Activated T-cell treated with anti-CD3 and anti-CD28 coated beads for 1 hour (primary cell): Measurements from ENCODE around the gene EYS.
"Not testable (repeated sequence)": the region's sequence is repeated elsewhere in the genome, so short reads cannot be mapped to it uniquely, and the experiment has no call there.

Experiments used
- DNase-seq: peaks from one replicate; pipeline ENCODE4 v3.0.0-alpha.2; 2020; ENCODE audit warnings: low read depth

The EYS gene

DNA sequence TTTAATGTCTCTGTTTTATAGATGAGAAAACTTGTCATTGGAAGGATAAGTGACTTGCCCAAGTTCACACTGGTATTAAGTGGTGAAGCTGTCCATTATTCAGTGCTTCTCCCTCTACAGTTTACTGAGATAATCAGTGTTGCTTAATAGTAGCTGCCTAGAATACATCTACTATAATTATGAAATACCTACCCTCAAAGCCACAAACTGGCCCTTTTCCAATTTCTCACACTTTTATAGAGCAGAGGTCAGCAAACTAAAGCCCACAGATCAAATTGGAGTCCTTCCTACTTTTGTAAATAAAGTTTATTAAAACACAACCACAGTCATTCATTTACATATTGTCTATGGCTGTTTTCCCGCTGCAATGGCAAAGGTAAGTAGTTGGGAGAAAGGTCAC lies 73.5 kb downstream of the EYS start:
- DNase-seq = no peak

DNA sequence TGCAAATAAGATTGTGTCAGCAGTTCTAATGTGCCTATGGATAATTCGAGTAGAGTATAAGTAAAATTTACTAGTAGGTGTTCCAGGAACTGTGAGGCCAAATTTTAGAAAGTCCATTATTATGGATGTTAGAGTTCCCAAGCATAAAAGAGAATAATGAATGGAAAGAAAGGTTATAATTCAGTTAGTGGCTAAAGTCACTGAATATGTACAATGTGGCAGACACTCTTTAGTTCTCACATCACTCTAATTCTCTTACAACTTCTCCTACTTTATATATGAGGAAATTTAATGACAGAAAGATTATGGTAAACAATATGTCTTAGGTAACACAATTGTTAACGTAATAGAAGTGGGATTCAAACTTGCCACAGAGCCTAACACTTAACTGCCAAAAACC lies 75.3 kb downstream of the EYS start:
- no peak for DNase-seq

DNA sequence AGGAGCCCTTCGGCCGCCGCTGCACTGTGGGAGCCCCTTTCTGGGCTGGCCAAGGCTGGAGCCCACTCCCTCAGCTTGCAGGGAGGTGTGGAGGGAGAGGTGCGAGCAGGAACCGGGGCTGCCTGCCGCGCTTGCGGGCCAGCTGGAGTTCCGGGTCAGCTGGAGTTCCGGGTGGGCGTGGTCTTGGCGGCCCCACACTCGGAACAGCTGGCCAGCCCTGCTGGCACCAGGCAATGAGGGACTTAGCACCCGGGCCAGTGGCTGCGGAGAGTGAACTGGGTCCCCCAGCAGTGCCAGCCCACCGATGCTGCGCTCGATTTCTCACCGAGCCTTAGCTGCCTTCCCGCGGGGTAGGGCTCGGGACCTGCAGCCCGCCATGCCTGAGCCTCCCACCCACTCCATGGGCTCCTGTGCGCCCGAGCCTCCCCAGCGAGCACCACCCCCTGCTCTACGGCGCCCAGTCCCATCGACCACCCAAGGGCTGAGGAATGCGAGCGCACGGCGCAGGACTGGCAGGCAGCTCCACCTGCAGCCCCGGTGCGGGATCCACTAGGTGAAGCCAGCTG lies 79.5 kb downstream of the EYS start:
- DNase-seq = not testable (repeated sequence)

DNA sequence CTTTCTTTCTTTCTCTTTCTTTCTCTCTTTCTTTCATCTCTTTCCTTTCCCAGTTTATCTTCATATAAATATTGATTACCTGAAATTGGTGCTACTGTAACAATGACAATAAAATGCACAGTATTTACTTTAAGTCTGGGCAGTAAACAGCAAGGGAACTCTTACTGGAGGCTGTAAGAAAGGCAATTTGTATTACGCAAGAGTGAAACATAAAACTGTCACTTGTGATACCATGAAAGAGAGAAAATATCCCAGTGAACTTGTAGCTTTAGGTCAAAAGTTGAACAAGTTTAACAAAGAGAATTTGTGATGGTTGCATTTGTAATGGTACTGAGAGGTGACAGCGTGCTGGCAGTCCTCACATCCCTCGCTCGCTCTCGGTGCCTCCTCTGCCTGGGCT lies 80.0 kb downstream of the EYS start:
- no peak for DNase-seq

DNA sequence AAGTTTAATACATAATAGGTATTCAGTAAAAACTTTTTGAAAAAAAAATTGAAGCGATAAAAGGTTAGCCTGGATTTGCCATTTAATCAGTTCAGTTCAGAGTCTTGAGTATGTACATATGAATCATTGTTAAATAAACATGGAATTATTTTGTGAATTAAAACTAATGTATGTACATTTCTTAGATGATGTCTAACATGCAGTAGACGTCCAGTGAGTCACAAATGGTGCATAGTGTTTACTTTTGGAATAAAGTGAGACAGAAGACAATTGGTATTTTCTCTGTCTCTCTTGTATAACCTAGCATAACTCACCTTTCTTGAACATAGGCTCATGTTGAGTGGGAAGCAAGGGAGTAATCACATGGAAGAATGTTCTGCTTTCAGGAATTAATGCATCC lies 83.5 kb downstream of the EYS start:
- no peak for DNase-seq

DNA sequence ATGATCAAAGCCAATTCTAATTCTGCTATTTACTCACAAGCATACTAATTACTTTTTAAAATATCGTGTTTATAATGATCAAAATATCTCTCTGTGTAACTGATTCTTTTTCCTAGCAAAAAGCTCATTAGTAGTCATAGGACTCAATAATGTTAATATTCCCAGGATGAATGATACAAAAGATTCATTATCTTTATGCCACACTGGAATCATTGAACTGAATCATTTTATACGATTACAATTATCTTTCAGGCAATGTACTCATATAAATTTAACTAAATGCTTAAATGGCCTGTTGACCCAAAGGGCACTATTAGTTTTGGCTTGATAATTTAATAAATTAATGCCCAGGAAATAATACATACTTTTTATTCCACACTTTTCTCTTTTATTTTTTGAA lies 96.3 kb downstream of the EYS start:
- no peak for DNase-seq

DNA sequence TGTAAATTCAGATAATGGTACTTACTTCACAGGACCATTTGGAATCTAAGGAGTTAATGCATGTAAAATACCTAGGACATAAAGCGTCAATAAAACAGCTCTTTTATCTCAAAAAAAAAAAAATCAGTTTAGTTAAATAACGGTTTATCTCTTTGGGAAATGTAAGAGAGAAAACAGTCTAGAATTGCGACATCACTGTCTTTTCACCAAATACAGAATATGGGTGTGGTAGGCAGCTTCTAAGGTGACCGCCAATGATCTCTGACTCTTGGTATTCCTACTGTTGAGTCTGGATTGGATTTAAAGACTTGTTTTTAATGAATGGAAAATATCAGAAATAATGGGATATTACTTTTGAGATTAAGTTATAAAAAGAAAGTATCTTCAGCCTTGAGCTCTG lies 111.5 kb downstream of the EYS start:
- no peak for DNase-seq

DNA sequence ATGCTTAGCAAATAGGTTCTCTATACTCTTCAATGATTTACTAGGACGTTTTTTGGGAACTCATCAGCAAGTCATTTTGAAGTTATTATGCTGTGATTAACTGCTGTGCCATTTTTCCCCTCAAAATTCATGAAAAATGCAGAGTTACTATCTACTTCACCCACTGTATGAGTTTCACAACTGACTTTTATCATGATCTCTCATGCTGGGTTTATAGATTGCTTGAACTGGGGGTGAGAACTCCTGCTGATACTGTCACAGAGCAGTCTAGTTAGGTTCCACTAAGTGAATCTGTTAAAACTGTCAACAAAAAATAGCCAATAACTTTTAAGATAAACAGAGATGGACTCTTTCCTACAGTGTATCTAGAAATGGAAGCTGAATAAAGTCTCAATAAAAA lies 136.7 kb downstream of the EYS start:
- DNase-seq = no peak

DNA sequence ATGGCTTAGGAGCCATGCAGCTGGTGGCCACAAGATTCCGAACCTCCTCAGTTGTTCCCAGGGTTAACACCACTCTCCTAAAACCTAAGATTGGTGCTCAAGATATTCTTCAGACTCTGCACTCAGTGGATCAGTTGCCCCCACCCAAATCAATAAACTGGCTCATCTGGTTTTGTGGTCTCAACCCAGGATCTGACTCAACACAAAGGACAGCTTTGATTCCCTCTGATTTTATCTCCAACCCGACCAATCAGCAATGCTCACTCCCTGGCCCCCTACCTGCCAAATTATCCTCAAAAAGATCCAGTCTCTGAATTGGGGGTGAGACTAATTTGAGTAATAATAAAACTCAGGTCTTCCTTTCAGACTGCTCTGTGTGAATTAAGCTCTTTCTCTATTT lies 137.5 kb downstream of the EYS start:
- DNase-seq = no peak

DNA sequence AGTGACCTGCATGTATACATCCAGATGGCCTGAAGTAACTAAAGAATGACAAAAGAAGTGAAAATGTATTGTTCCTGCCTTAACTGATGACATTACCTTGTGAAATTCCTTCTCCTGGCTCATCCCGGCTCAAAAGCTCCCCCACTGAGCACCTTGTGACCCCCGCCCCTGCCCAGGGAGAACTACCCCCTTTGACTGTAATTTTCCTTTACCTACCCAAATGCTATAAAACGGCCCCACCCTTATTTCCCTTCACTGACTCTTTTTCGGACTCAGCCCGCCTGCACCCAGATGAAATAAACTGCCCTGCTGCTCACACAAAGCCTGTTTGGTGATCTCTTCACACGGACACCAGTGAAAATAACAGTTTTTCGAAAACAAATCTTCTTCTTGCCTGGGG lies 138.0 kb downstream of the EYS start:
- DNase-seq = not testable (repeated sequence)

DNA sequence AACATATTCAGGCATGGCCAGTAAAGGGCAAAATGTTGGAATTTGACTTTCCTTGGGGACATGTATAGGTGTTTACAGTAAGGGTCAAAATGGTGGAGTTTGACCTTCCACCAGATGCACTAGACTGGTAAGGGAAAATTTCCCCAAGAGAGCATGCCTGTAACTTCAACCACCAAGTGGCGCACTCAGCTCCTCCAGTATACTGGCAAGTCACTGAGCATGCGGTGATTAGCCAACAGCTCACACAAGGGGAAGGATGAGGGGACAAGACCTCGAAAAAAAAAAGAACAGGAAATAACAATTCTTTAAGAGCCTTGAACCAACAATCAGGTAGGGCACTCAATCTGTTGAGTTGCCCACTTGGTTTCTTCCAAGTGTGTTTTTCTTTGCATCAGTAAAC lies 140.9 kb downstream of the EYS start:
- no peak for DNase-seq

DNA sequence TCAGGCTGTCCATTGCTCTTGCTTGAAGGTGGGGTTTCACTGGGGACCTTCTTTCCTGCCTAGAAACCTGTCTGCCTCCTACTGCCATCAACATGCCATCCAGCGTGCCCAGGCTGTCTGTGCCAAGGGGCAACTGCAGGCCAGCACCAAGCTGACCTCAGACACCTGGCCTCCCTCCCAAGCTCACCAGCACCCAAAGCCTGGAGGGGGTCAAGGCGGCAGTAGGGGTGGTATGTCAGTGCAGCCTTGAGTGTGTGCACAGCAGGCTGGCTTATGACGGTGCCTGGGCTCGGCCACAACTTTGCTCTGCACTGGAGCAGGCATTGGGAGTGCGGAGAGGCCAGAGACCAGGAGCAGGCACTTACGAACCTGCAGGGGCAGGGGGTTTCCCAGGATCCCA lies 149.0 kb downstream of the EYS start:
- no peak for DNase-seq

DNA sequence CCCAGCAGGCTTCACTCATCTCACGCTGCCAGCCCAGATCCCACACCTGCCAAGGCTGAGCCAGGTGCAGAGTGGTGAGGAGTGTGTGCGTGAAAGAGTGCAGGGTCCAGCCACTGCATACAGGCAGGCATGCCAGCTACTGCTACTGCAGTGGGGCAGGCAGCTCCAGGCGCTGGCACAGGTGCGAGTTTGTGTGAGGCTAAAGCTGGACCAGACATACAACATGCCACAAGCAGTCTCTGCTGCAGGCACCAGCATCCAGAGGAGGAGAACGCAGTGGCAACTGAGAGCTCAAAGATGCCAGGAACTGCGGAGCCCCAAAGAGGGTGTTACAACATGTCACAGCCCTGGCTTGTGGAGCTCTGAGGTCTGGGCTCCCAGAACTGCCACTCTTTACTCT lies 149.8 kb downstream of the EYS start:
- no peak for DNase-seq

DNA sequence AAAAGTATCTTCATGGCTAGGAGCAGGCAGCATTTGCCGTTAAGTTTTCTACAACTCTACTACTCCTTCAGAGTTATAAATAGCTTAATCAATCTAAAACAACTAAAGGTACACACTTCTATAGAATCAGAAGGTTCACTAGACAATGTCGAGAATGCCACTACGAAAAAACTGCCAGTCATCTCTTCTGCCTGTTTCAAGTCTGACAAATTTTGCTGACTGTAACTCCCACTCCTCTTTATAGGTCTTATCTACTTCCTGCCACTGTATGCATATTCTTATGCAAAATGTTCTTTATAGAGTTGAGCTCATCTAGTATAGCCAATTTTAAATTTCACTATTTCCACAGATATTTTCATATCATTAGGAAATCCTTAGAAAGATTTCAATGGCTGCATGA lies 160.1 kb downstream of the EYS start:
- DNase-seq = no peak

DNA sequence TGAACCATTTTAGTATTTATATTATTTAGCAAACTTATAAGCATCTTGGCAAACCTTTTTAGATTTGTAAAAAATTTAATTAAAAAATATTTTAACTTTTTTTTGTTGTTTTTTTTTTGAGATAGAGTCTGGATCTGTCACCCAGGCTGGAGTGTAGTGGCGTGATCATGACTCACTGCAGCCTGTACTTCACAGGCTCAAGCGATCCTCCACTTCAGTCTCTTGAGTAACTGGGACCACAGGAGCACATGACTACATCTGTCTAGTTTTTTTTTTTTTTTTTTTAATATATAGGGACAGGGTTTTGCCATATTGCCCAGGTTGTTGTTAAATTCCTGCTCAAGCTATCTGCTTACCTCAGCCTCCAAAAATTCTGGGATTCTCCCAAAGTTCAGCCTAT lies 161.1 kb downstream of the EYS start:
- no peak for DNase-seq

DNA sequence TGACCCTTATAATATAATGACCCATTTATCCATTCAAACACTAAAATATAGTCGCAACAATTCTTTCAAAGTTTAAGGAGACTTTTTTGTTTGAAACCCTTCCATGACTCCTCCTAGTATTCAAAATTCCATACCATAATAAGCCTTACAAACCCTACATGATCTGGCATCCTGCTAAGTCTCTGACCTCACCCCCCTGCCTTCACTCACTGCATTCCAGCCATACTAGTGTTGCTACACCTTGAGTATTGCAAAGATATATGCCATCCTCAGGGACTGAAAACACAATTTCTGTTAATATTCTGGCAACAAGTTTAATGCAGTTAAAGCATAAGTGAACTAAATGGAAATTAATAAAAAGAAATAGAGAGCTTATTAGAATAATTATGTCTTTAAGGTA lies 168.4 kb downstream of the EYS start:
- DNase-seq = no peak

DNA sequence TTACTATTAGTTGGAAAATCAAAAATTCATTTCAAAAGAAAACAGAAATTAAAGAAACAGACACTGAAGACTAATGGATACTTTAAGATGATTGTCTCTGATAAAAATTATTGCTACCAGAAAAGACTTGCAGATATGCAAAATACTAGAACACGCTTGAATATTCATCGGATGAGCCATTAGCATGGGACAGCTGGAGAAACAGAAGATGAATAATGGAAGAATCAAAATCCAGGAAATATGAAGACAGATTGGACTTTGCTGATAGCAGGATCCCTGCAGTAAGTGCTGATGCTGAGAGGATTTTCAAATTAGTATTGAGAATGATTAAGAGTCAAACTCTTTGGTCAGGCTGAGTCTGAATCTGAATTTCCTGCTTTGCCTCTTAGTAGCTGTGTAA lies 169.4 kb downstream of the EYS start:
- no peak for DNase-seq

DNA sequence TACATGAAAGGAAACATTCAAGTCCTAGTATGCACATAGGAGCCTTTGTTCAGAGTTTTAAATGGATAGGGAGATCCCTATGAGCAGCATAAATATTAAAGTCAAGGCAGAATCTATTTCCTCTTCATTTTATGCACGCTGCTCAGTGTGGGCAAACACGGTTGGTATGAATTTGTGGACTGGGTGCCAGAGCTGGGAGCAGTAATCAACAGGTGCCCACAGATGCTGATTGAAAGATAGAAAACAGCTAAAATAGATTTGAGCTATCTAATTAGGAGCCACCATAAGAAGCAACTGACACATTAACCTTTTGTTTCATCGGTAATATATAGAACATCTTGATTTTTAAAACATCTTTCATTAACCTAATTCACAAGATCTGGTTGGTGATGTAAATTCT lies 175.5 kb downstream of the EYS start:
- no peak for DNase-seq

DNA sequence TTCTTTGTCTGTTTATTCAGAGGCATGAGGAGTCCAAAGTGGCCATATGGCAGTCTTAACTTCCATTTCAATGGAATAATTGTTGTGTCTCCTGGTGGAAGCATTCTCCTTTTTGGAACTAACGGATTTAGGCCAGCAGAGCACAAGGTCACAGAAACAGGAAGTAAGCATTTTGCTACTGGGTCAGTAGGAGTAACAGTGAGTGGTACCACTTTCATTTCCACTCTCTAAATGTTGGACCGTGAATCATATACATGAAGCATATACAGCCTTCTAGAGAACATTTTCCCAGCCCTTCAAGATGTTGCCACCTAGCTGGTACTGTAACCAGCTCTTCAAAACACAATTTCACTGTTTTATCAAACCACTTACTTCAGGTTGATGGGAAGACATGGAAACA lies 182.8 kb downstream of the EYS start:
- no peak for DNase-seq

DNA sequence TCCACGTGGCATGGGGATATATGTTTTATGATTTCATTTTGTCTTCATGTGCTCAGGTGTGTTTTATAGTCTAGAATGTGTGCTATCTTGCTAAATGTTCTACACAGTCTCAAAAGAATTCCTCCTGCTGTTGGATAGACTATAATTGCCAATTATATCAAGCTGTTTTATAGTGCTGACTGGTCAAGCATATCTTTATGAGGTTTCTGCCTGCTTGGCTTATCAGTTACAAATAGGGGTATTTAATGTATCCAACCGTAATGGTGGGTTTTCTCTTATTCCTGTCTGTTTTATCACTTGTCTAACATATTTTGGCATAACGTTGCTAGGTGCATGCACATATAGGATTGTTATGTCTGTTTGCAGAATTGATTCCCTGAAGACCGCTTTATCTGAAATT lies 201.3 kb downstream of the EYS start:
- no peak for DNase-seq

DNA sequence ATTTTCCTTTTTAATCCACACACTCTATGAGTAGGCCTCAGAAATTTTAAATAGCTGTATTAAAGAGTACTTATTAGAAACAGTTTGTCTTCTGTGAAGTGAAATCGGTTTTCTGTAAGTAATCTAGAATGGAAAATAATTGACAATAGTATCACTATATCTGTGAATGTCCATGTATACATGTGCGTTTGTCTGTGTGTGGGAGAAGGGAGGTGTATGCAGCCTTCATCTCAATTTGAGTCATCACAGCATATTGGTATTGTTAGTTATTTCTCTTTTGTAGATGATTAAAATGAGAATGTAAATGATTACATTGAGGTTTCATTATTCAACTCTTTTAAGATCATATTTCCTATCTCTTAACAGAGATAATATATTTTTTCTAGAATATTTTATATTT lies 206.0 kb downstream of the EYS start:
- DNase-seq = no peak

DNA sequence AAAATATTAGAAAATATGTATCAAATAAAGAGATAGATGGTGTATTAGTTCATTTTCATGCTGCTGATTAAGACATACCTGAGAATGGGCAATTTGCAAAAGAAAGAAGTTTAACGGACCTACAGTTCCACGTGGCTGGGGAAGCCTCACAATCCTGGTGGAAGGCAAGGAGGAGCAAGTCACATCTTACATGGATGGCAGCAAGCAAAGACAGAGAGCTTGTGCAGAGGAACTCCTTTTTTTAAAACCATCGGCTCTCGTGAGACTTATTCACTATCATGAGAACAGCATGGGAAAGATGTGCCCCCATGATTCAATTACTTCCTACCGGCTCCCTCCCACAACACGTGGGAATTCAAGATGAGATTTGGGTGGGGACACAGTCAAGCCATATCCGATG lies 223.4 kb downstream of the EYS start:
- not testable (repeated sequence) for DNase-seq

DNA sequence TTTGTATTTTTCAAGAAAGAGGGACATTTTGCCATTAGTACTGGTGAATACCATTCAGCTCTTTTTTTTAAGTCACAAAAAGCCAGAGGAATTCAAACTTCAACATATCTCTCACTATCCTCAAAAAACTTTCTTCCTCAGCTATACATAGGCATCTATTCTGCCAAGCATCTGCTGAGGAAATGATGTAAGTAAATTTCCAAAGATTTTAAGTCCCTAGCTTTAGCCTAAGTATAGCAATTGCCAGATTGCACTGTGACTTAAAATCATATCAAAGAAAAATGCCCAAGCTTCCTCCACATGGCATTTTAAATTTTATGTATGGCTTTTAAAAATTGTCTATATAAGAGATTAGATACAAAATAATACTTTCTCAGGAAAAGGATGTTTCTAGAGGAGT lies 237.4 kb downstream of the EYS start:
- DNase-seq = no peak

DNA sequence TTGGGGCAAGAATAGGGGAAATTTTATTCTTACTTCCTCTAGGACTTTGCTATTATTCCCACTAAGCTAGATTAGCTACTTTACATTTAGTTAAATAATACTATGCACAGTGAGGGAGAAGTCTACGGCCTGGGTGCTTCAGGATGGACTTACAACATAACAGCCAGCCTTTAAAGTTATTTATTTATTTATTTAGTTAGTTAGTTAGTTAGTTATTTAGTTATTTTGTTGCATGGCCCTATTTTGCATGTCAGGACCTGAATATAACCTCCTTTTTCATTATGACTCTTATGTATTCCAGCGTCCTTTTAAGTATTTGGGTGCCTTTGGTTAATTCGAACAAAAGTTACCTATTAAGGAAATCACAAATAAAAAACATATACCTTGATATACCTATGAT lies 238.7 kb downstream of the EYS start:
- DNase-seq = no peak

DNA sequence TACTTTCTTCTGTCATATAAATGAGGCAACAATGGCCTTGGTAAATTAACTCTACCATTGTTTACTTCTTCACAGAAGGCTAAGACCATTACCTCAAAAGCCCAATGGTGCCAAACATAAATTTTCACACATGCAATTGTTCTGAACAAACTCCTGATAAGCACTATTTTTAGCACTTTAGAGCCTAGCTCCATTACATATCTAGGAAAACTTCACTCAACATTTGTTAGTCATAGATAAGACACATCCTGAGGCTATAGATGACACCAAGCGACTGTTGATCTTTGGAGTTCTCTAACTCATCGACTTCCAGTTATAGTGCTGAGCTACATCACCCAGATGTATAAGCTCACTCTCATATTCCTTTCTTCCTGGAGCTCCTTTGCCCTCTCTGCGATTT lies 245.9 kb downstream of the EYS start:
- DNase-seq = no peak
